Measurements from ENCODE around the gene ZBTB7C.

Gene ZBTB7C

GRCh38 chr18:48028696-48029095 lies 380.5 kb downstream of the ZBTB7C start:
- no peak for TF ChIP-seq CTCF (IDR thresholded peaks at IDR 0.05; ENCODE audit: control insufficient read depth, insufficient read depth, low read depth, low read length, missing control alignments)
- H3K4me3 ChIP-seq (ENCODE audit: control insufficient read depth, low read depth, low read length) = no peak overlapping the region
- no peak for DNase-seq (ENCODE audit: low read depth)

GRCh38 chr18:48028081-48028480 lies 381.1 kb downstream of the ZBTB7C start:
- DNase-seq (ENCODE audit: low read depth) = no peak
- TF ChIP-seq CTCF (IDR thresholded peaks at IDR 0.05; ENCODE audit: control insufficient read depth, insufficient read depth, low read depth, low read length, missing control alignments) = no peak
- no peak overlapping the region for H3K4me3 ChIP-seq (ENCODE audit: control insufficient read depth, low read depth, low read length)

- no peak overlapping the region for H3K4me3 ChIP-seq (ENCODE audit: control insufficient read depth, low read depth, low read length)
- no peak for TF ChIP-seq CTCF (IDR thresholded peaks at IDR 0.05; ENCODE audit: control insufficient read depth, insufficient read depth, low read depth, low read length, missing control alignments)
- no peak for DNase-seq (ENCODE audit: low read depth)
Observed at GRCh38 chr18:48027401-48027963, 381.7 kb downstream of the ZBTB7C start.

GRCh38 chr18:48026216-48026615 lies 383.0 kb downstream of the ZBTB7C start:
- H3K4me3 ChIP-seq (ENCODE audit: control insufficient read depth, low read depth, low read length) = no peak overlapping the region
- no peak for TF ChIP-seq CTCF (IDR thresholded peaks at IDR 0.05; ENCODE audit: control insufficient read depth, insufficient read depth, low read depth, low read length, missing control alignments)
- DNase-seq (ENCODE audit: low read depth) = no peak

- no peak for DNase-seq (ENCODE audit: low read depth)
- TF ChIP-seq CTCF (IDR thresholded peaks at IDR 0.05; ENCODE audit: control insufficient read depth, insufficient read depth, low read depth, low read length, missing control alignments) = no peak
- H3K4me3 ChIP-seq (ENCODE audit: control insufficient read depth, low read depth, low read length) = no peak overlapping the region
Observed at GRCh38 chr18:48024881-48025660, 384.1 kb downstream of the ZBTB7C start.

- DNase-seq (ENCODE audit: low read depth) = no peak
- H3K4me3 ChIP-seq (ENCODE audit: control insufficient read depth, low read depth, low read length) = no peak overlapping the region
- TF ChIP-seq CTCF (IDR thresholded peaks at IDR 0.05; ENCODE audit: control insufficient read depth, insufficient read depth, low read depth, low read length, missing control alignments) = no peak
Observed at GRCh38 chr18:48024009-48024512, 385.1 kb downstream of the ZBTB7C start.
